Astrocyte of the hippocampus (primary cell): Measurements from ENCODE around the gene CUBN.
"Not testable (repeated sequence)": the region's sequence is repeated elsewhere in the genome, so short reads cannot be mapped to it uniquely, and the experiment has no call there.

Experiments used
- DNase-seq: peaks from one replicate; pipeline ENCODE4 v3.0.0; 2011; ENCODE audit warnings: low read depth, low spot score

CUBN gene

GRCh38 chr10:17141504-17142229 is 12.1 kb upstream of the CUBN start:
- DNase-seq: no peak

GRCh38 chr10:17140386-17140761 is 10.8 kb upstream of the CUBN start:
- no peak for DNase-seq

GRCh38 chr10:17138460-17139042 is 8.9 kb upstream of the CUBN start:
- DNase-seq: no peak

GRCh38 chr10:17134737-17135260 is 5.2 kb upstream of the CUBN start:
- no peak for DNase-seq

- no peak for DNase-seq
Measured at GRCh38 chr10:17134282-17134681, 4.7 kb upstream of the CUBN start.

- DNase-seq: no peak
Measured at GRCh38 chr10:17128261-17128660, 1.4 kb downstream of the CUBN start.

GRCh38 chr10:17126327-17126726 is 3.3 kb downstream of the CUBN start:
- no peak for DNase-seq

- peak; percentile 52 for DNase-seq
Measured at GRCh38 chr10:17125206-17125893, 4.3 kb downstream of the CUBN start.

- DNase-seq: no peak
Measured at GRCh38 chr10:17123961-17124360, 5.7 kb downstream of the CUBN start.

- peak; percentile 87 for DNase-seq
Measured at GRCh38 chr10:17122726-17123661, 6.6 kb downstream of the CUBN start.

- no peak for DNase-seq
Measured at GRCh38 chr10:17122052-17122451, 7.6 kb downstream of the CUBN start.

- no peak for DNase-seq
Measured at GRCh38 chr10:17120694-17121093, 8.9 kb downstream of the CUBN start.

GRCh38 chr10:17119845-17120244 is 9.8 kb downstream of the CUBN start:
- no peak for DNase-seq

GRCh38 chr10:17116193-17116592 is 13.4 kb downstream of the CUBN start:
- no peak for DNase-seq

GRCh38 chr10:17115683-17116082 is 13.9 kb downstream of the CUBN start:
- peak; percentile 44 for DNase-seq

- DNase-seq: not testable (repeated sequence)
Measured at GRCh38 chr10:17114878-17115444, 14.7 kb downstream of the CUBN start.

- DNase-seq: peak; percentile 21
Measured at GRCh38 chr10:17113889-17114540, 15.6 kb downstream of the CUBN start.

GRCh38 chr10:17113346-17113745 is 16.3 kb downstream of the CUBN start:
- no peak for DNase-seq

GRCh38 chr10:17112566-17112965 is 17.0 kb downstream of the CUBN start:
- DNase-seq: no peak

- peak; percentile 58 for DNase-seq
Measured at GRCh38 chr10:17109475-17110207, 20.0 kb downstream of the CUBN start.
